Neural progenitor cell (in vitro differentiated cells): ENCODE data around the gene EDAR.

Experiments used
- CTCF ChIP-seq: fragments of 200-600 bp; sonication (generic); IDR thresholded peaks from 2 replicates; pipeline ENCODE4 v1.5.1; 2017; ENCODE audit warnings: antibody characterized with exemption, mild to moderate bottlenecking
- EZH2 ChIP-seq: fragments of 200-600 bp; sonication (generic); IDR thresholded peaks from 2 replicates; pipeline ENCODE4 v1.6.1; 2017; ENCODE audit warnings: antibody characterized with exemption, mild to moderate bottlenecking, moderate library complexity
- EZH2phosphoT487 ChIP-seq: fragments of 200-600 bp; sonication (generic); IDR thresholded peaks from 2 replicates; pipeline ENCODE4 v1.6.1; 2017; ENCODE audit warnings: antibody characterized with exemption

GRCh38 chr2:109018452-109018851 lies 29.4 kb upstream of the EDAR start:
- TF ChIP-seq EZH2, result no peak
- no peak for TF ChIP-seq CTCF
- no peak for TF ChIP-seq EZH2phosphoT487
